Natural killer cell treated with Interleukin-12 subunit alpha and Interleukin-12 subunit beta and Interleukin-15 and Interleukin-18, amount 100 ng/mL, for 72 hours (primary cell): ENCODE data around the gene TRABD2A. TPM values are rescaled to one million over a fixed set of nuclear protein-coding genes. Genes with fewer than 3 reads are reported as not detected.

ENCODE experiments used
- ATAC-seq, 2 donors: fragments of 150-1000 bp; cut with Tn5 transposase in 1 of 2; sonication (Bioruptor Pico), chemical (Tn5 transposase) in 1 of 2; 2 replicates each; pipeline ENCODE4 v1.10.0; 2021
- DNase-seq: peaks from one replicate; pipeline ENCODE4 v3.0.0; 2022; ENCODE audit warnings: low spot score
- H3K27ac Mint-ChIP-seq, 2 donors: 1 replicate in 1 of 2; 2 replicates in 1 of 2; pipeline ENCODE4 v1.8.0; 2022; ENCODE audit warnings: mixed read lengths in 2 of 2, mild to moderate bottlenecking in 1 of 2, moderate library complexity in 1 of 2
- H3K27me3 Mint-ChIP-seq, 2 donors: 1 replicate in 1 of 2; 2 replicates in 1 of 2; pipeline ENCODE4 v1.8.0; 2022; ENCODE audit warnings: mixed read lengths in 2 of 2
- H3K36me3 Mint-ChIP-seq: one replicate; pipeline ENCODE4 v1.8.0; 2022; ENCODE audit warnings: mixed read lengths
- H3K4me1 Mint-ChIP-seq, 2 donors: 1 replicate in 1 of 2; 2 replicates in 1 of 2; pipeline ENCODE4 v1.8.0; 2022; ENCODE audit warnings: low read depth in 2 of 2, mixed read lengths in 2 of 2, mild to moderate bottlenecking in 1 of 2
- H3K4me3 Mint-ChIP-seq: one replicate; pipeline ENCODE4 v1.8.0; 2022; ENCODE audit warnings: mixed read lengths
- H3K9me3 Mint-ChIP-seq: 2 replicates; pipeline ENCODE4 v1.8.0; 2022; ENCODE audit warnings: mixed read lengths
- total RNA-seq, 2 donors: library from RNA; stranded (reverse); gene quantifications; one replicate each; pipeline ENCODE4 v1.2.3, GENCODE V29; 2022

Gene TRABD2A
- total RNA-seq, 2 donors from 2014 or later = 6.6 to 18.3 TPM

GRCh38 chr2:84799772-84800171, 81.1 kb downstream of the TRABD2A start:
- Mint-ChIP-seq H3K36me3 (no peaks in the 10 kb centered on the region), H3K27ac (peak overlapping the region; percentile 10 to 15), H3K4me3 (peak overlapping the region; percentile 43), H3K27me3 (no peaks in the 10 kb centered on the region), H3K4me1 (peaks cover 11 to 12% of the 10 kb centered on the region in 2 donors), H3K9me3 (peaks cover 5% of the 10 kb centered on the region)
- DNase-seq (no peak), ATAC-seq (no peak)

GRCh38 chr2:84797271-84797670, 83.6 kb downstream of the TRABD2A start:
- Mint-ChIP-seq H3K4me3 (no peak overlapping the region), H3K36me3 (no peaks in the 10 kb centered on the region), H3K27me3 (no peaks in the 10 kb centered on the region), H3K27ac (no peak overlapping the region), H3K4me1 (peaks cover 11 to 12% of the 10 kb centered on the region in 2 donors), H3K9me3 (peaks cover 8% of the 10 kb centered on the region)
- no peak for DNase-seq
- no peak for ATAC-seq

- Mint-ChIP-seq H3K36me3 (no peaks in the 10 kb centered on the region), H3K27ac (no peak overlapping the region), H3K9me3 (peaks cover 4% of the 10 kb centered on the region), H3K4me1 (peaks cover 11 to 12% of the 10 kb centered on the region in 2 donors), H3K27me3 (no peaks in the 10 kb centered on the region), H3K4me3 (no peak overlapping the region)
- ATAC-seq = no peak
- no peak for DNase-seq
Observed at GRCh38 chr2:84796798-84797197, 84.1 kb downstream of the TRABD2A start.

- no peak for DNase-seq
- no peaks in the 10 kb centered on the region for H3K36me3 Mint-ChIP-seq
- H3K4me3 Mint-ChIP-seq = no peak overlapping the region
- peaks cover 3% of the 10 kb centered on the region for H3K9me3 Mint-ChIP-seq
- no peaks in the 10 kb centered on the region for H3K27me3 Mint-ChIP-seq
- no peak for ATAC-seq
- H3K4me1 Mint-ChIP-seq = no peaks in the 10 kb centered on the region
- no peak overlapping the region for H3K27ac Mint-ChIP-seq
Observed at GRCh38 chr2:84793641-84794040, 87.2 kb downstream of the TRABD2A start.

GRCh38 chr2:84792856-84793522, 87.9 kb downstream of the TRABD2A start:
- Mint-ChIP-seq H3K4me3 (no peak overlapping the region), H3K27ac (no peak overlapping the region), H3K27me3 (no peaks in the 10 kb centered on the region), H3K4me1 (no peaks in the 10 kb centered on the region), H3K9me3 (peaks cover 3% of the 10 kb centered on the region), H3K36me3 (no peaks in the 10 kb centered on the region)
- ATAC-seq = no peak
- no peak for DNase-seq

GRCh38 chr2:84788498-84788897, 92.4 kb downstream of the TRABD2A start:
- Mint-ChIP-seq H3K27ac (no peak overlapping the region), H3K4me1 (peaks cover 11 to 14% of the 10 kb centered on the region in 2 donors), H3K27me3 (no peaks in the 10 kb centered on the region), H3K4me3 (no peak overlapping the region), H3K9me3 (peaks cover 3% of the 10 kb centered on the region), H3K36me3 (peaks cover 3% of the 10 kb centered on the region)
- ATAC-seq (no peak), DNase-seq (no peak)

- no peak for DNase-seq
- peaks cover 5% of the 10 kb centered on the region for H3K36me3 Mint-ChIP-seq
- H3K27ac Mint-ChIP-seq = no peak overlapping the region
- ATAC-seq = no peak
- H3K27me3 Mint-ChIP-seq = no peaks in the 10 kb centered on the region
- peaks cover 14 to 19% of the 10 kb centered on the region in 2 donors for H3K4me1 Mint-ChIP-seq
- H3K9me3 Mint-ChIP-seq = peaks cover 3% of the 10 kb centered on the region
- H3K4me3 Mint-ChIP-seq = no peak overlapping the region
Observed at GRCh38 chr2:84788027-84788426, 92.9 kb downstream of the TRABD2A start.

- ATAC-seq (no peak), DNase-seq (no peak)
- H3K4me3 Mint-ChIP-seq = no peak overlapping the region
- no peaks in the 10 kb centered on the region for H3K9me3 Mint-ChIP-seq
- no peaks in the 10 kb centered on the region for H3K27me3 Mint-ChIP-seq
- peaks cover 5% of the 10 kb centered on the region for H3K36me3 Mint-ChIP-seq
- H3K4me1 Mint-ChIP-seq = peaks cover 21 to 33% of the 10 kb centered on the region in 2 donors
- peak overlapping the region in 1 of 2 donors; percentile 63 for H3K27ac Mint-ChIP-seq
Observed at GRCh38 chr2:84786601-84787000, 94.3 kb downstream of the TRABD2A start.

- H3K9me3 Mint-ChIP-seq = no peaks in the 10 kb centered on the region
- H3K27ac Mint-ChIP-seq = peak overlapping the region in 1 of 2 donors; percentile 63
- no peak for DNase-seq
Observed at GRCh38 chr2:84785950-84786349, 94.9 kb downstream of the TRABD2A start.

GRCh38 chr2:84782717-84783442, 98.0 kb downstream of the TRABD2A start:
- ATAC-seq (peak; percentile 82 to 88), DNase-seq (peak; percentile 61)
- H3K9me3 Mint-ChIP-seq = no peaks in the 10 kb centered on the region
- peaks cover 5% of the 10 kb centered on the region for H3K36me3 Mint-ChIP-seq
- H3K27me3 Mint-ChIP-seq = no peaks in the 10 kb centered on the region
- peak overlapping the region; percentile 76 for H3K27ac Mint-ChIP-seq
- H3K4me1 Mint-ChIP-seq = peaks cover 31 to 60% of the 10 kb centered on the region in 2 donors
- H3K4me3 Mint-ChIP-seq = peak overlapping the region; percentile 65

More at GRCh38 chr2:84785950-84786349, 94.9 kb downstream of the TRABD2A start:
- Mint-ChIP-seq H3K27me3 (no peaks in the 10 kb centered on the region), H3K4me1 (peaks cover 24 to 39% of the 10 kb centered on the region in 2 donors), H3K36me3 (peaks cover 5% of the 10 kb centered on the region), H3K4me3 (no peak overlapping the region)
- no peak for ATAC-seq

- Mint-ChIP-seq H3K27me3 (no peaks in the 10 kb centered on the region), H3K4me3 (peak overlapping the region; percentile 65), H3K36me3 (peaks cover 5% of the 10 kb centered on the region), H3K4me1 (peaks cover 31 to 60% of the 10 kb centered on the region in 2 donors), H3K9me3 (peaks cover 3% of the 10 kb centered on the region), H3K27ac (peak overlapping the region; percentile 76)
- DNase-seq = peak; percentile 63
- peak; percentile 83 to 92 for ATAC-seq
Observed at GRCh38 chr2:84781942-84782716, 98.8 kb downstream of the TRABD2A start.

- peak overlapping the region in 1 of 2 donors; percentile 28 for H3K27ac Mint-ChIP-seq
- H3K4me3 Mint-ChIP-seq = no peak overlapping the region
- H3K9me3 Mint-ChIP-seq = peaks cover 9% of the 10 kb centered on the region
- peaks cover 27 to 59% of the 10 kb centered on the region in 2 donors for H3K4me1 Mint-ChIP-seq
- ATAC-seq = no peak
- peaks cover 13% of the 10 kb centered on the region for H3K36me3 Mint-ChIP-seq
- H3K27me3 Mint-ChIP-seq = no peaks in the 10 kb centered on the region
- DNase-seq = no peak
Observed at GRCh38 chr2:84779781-84780180, 101.1 kb downstream of the TRABD2A start.

- no peak for DNase-seq
- H3K36me3 Mint-ChIP-seq = peaks cover 20% of the 10 kb centered on the region
- peaks cover 15% of the 10 kb centered on the region for H3K9me3 Mint-ChIP-seq
- no peak overlapping the region for H3K4me3 Mint-ChIP-seq
- peak overlapping the region in 1 of 2 donors; percentile 28 for H3K27ac Mint-ChIP-seq
- peaks cover 24 to 53% of the 10 kb centered on the region in 2 donors for H3K4me1 Mint-ChIP-seq
- ATAC-seq = no peak
- H3K27me3 Mint-ChIP-seq = no peaks in the 10 kb centered on the region
Observed at GRCh38 chr2:84778911-84779690, 101.8 kb downstream of the TRABD2A start.
